ENCODE results near the gene PALM2AKAP2.

DNA sequence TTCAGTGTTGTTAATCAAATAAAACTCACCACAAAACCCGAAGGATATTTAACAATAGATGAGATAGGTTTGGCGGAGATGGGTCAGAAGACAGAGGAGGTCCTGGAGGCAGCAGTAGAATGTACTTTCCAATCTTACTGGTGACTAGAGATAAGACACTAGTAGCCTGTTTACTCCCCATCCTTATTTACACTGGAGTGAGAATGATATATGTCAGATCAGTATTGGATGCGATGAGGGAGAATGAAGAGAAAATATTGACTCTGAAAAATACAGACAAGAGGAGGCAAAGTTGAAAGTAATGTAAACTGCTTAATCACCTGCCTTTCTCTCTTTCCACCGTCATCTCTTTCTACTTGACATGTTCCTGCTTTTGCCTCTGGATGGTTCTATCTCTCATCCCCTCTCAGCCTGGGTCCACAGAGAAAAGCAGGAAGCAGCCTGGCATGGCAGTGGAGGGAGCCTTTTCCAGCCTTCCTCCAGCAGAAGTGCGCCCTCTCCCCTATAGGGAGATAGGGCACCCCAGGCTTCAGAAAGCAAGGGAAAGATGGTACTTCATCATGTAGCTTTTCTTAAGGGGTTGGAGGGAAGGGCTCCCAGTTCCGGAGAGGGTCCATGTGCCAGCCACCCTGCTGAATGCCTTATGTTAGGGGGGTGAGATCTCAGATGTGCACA, 11.1 kb downstream of the PALM2AKAP2 start:
- TF ChIP-seq, protein P1, sequence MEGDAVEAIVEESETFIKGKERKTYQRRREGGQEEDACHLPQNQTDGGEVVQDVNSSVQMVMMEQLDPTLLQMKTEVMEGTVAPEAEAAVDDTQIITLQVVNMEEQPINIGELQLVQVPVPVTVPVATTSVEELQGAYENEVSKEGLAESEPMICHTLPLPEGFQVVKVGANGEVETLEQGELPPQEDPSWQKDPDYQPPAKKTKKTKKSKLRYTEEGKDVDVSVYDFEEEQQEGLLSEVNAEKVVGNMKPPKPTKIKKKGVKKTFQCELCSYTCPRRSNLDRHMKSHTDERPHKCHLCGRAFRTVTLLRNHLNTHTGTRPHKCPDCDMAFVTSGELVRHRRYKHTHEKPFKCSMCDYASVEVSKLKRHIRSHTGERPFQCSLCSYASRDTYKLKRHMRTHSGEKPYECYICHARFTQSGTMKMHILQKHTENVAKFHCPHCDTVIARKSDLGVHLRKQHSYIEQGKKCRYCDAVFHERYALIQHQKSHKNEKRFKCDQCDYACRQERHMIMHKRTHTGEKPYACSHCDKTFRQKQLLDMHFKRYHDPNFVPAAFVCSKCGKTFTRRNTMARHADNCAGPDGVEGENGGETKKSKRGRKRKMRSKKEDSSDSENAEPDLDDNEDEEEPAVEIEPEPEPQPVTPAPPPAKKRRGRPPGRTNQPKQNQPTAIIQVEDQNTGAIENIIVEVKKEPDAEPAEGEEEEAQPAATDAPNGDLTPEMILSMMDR (IDR thresholded peaks at IDR 0.05 in 8 of 11, conservative IDR thresholded peaks at IDR 0.05 in 3 of 11) = no peak
- TF ChIP-seq POLR2A (IDR thresholded peaks at IDR 0.05) = no peak

Data from spleen (tissue), 7 donors.